ENCODE results near the gene FAM135A.

The FAM135A gene

GRCh38 chr6:70423189-70424134 is 10.2 kb downstream of the FAM135A start:
- Histone ChIP-seq H3K27me3 (replicated peaks; ENCODE audit: insufficient read depth, low read length) (no peaks in the 10 kb centered on the region), H3K9me3 (replicated peaks; ENCODE audit: insufficient read depth, low read length) (no peaks in the 10 kb centered on the region), H4K20me1 (ENCODE audit: insufficient read depth, low read length) (no peaks in the 10 kb centered on the region), H2AFZ (ENCODE audit: low read length) (no peak overlapping the region), H3F3A (ENCODE audit: insufficient read depth, low read length) (no peaks in the 10 kb centered on the region), H3K27ac (ENCODE audit: low read length) (no peak overlapping the region), H3K4me3 (ENCODE audit: low read length) (no peak overlapping the region), H3K4me2 (ENCODE audit: low read depth, low read length) (no peak overlapping the region), H3K36me3 (replicated peaks; ENCODE audit: insufficient read depth, low read length) (peaks cover 2% of the 10 kb centered on the region; the same call in 1 of the 2 replicates), H3K9me2 (replicated peaks; ENCODE audit: insufficient read depth, low read length) (no peaks in the 10 kb centered on the region), H3K4me1 (ENCODE audit: low read length) (no peaks in the 10 kb centered on the region), H3K79me2 (ENCODE audit: low read length) (peaks cover 26% of the 10 kb centered on the region), H3K9ac (ENCODE audit: low read length) (no peak overlapping the region)
- no peak for DNase-seq
- TF ChIP-seq EZH2 (optimal IDR thresholded peaks at IDR 0.05; ENCODE audit: low read depth, low read length) (no peak), EZH2phosphoT487 (IDR thresholded peaks at IDR 0.05; ENCODE audit: low read length) (no peak), CTCF (IDR thresholded peaks at IDR 0.05; ENCODE audit: low read length) (no peak)

- no peak overlapping the region for H3K4me3 ChIP-seq (ENCODE audit: low read length)
- H3K9me2 ChIP-seq (replicated peaks; ENCODE audit: insufficient read depth, low read length) = no peaks in the 10 kb centered on the region
- H3K27me3 ChIP-seq (replicated peaks; ENCODE audit: insufficient read depth, low read length) = no peaks in the 10 kb centered on the region
- no peaks in the 10 kb centered on the region for H3F3A ChIP-seq (ENCODE audit: insufficient read depth, low read length)
- H3K4me2 ChIP-seq (ENCODE audit: low read depth, low read length) = no peak overlapping the region
- no peak for TF ChIP-seq EZH2phosphoT487 (IDR thresholded peaks at IDR 0.05; ENCODE audit: low read length)
- TF ChIP-seq EZH2 (optimal IDR thresholded peaks at IDR 0.05; ENCODE audit: low read depth, low read length) = no peak
- no peak for TF ChIP-seq CTCF (IDR thresholded peaks at IDR 0.05; ENCODE audit: low read length)
- no peak for DNase-seq
- peaks cover 2% of the 10 kb centered on the region; the same call in 1 of the 2 replicates for H3K36me3 ChIP-seq (replicated peaks; ENCODE audit: insufficient read depth, low read length)
- H3K79me2 ChIP-seq (ENCODE audit: low read length) = peaks cover 22% of the 10 kb centered on the region
- H4K20me1 ChIP-seq (ENCODE audit: insufficient read depth, low read length) = no peaks in the 10 kb centered on the region
- H3K4me1 ChIP-seq (ENCODE audit: low read length) = no peaks in the 10 kb centered on the region
- H2AFZ ChIP-seq (ENCODE audit: low read length) = no peak overlapping the region
- no peak overlapping the region for H3K9ac ChIP-seq (ENCODE audit: low read length)
- no peaks in the 10 kb centered on the region for H3K9me3 ChIP-seq (replicated peaks; ENCODE audit: insufficient read depth, low read length)
- no peak overlapping the region for H3K27ac ChIP-seq (ENCODE audit: low read length)
Observed at GRCh38 chr6:70424291-70424690, 11.0 kb downstream of the FAM135A start.

- Histone ChIP-seq H4K20me1 (ENCODE audit: insufficient read depth, low read length) (no peaks in the 10 kb centered on the region), H3F3A (ENCODE audit: insufficient read depth, low read length) (no peaks in the 10 kb centered on the region), H3K79me2 (ENCODE audit: low read length) (no peaks in the 10 kb centered on the region), H3K9ac (ENCODE audit: low read length) (no peak overlapping the region), H3K4me2 (ENCODE audit: low read depth, low read length) (no peak overlapping the region), H3K4me3 (ENCODE audit: low read length) (no peak overlapping the region), H3K27me3 (replicated peaks; ENCODE audit: insufficient read depth, low read length) (no peaks in the 10 kb centered on the region), H3K36me3 (replicated peaks; ENCODE audit: insufficient read depth, low read length) (no peaks in the 10 kb centered on the region), H3K9me3 (replicated peaks; ENCODE audit: insufficient read depth, low read length) (no peaks in the 10 kb centered on the region), H3K9me2 (replicated peaks; ENCODE audit: insufficient read depth, low read length) (no peaks in the 10 kb centered on the region), H3K27ac (ENCODE audit: low read length) (no peak overlapping the region), H2AFZ (ENCODE audit: low read length) (no peak overlapping the region), H3K4me1 (ENCODE audit: low read length) (no peaks in the 10 kb centered on the region)
- TF ChIP-seq EZH2phosphoT487 (IDR thresholded peaks at IDR 0.05; ENCODE audit: low read length) = no peak
- no peak for TF ChIP-seq CTCF (IDR thresholded peaks at IDR 0.05; ENCODE audit: low read length)
- no peak for TF ChIP-seq EZH2 (optimal IDR thresholded peaks at IDR 0.05; ENCODE audit: low read depth, low read length)
- DNase-seq = no peak
Observed at GRCh38 chr6:70436320-70436719, 23.0 kb downstream of the FAM135A start.
